HG02852 (cell line): ENCODE results near the gene ASTN2.

Experiments
- ATAC-seq: cut with Tn5 transposase; IDR thresholded peaks from one replicate; pipeline ENCODE4 v1.9.1; 2021; ENCODE audit warnings: mild to moderate bottlenecking, moderate library complexity; ENCODE audit not compliant: unreplicated experiment

ASTN2 gene

GRCh38 chr9:117306032-117306431 is 108.8 kb downstream of the ASTN2 start:
- ATAC-seq: no peak

- ATAC-seq: no peak
Observed at GRCh38 chr9:117305454-117305853, 109.4 kb downstream of the ASTN2 start.

- ATAC-seq: no peak
Observed at GRCh38 chr9:117304549-117304948, 110.3 kb downstream of the ASTN2 start.

- no peak for ATAC-seq
Observed at GRCh38 chr9:117303643-117304230, 111.1 kb downstream of the ASTN2 start.

GRCh38 chr9:117302487-117302886 is 112.4 kb downstream of the ASTN2 start:
- ATAC-seq: no peak

GRCh38 chr9:117300371-117301110 is 114.3 kb downstream of the ASTN2 start:
- no peak for ATAC-seq

- no peak for ATAC-seq
Observed at GRCh38 chr9:117296453-117296852, 118.4 kb downstream of the ASTN2 start.

- ATAC-seq: no peak
Observed at GRCh38 chr9:117293206-117294114, 121.4 kb downstream of the ASTN2 start.

- ATAC-seq: no peak
Observed at GRCh38 chr9:117290856-117291622, 123.8 kb downstream of the ASTN2 start.

GRCh38 chr9:117290306-117290840 is 124.5 kb downstream of the ASTN2 start:
- ATAC-seq: no peak

- no peak for ATAC-seq
Observed at GRCh38 chr9:117286245-117286644, 128.6 kb downstream of the ASTN2 start.

GRCh38 chr9:117284414-117284813 is 130.4 kb downstream of the ASTN2 start:
- ATAC-seq: no peak

- no peak for ATAC-seq
Observed at GRCh38 chr9:117282541-117282940, 132.3 kb downstream of the ASTN2 start.

GRCh38 chr9:117278471-117279035 is 136.3 kb downstream of the ASTN2 start:
- no peak for ATAC-seq

GRCh38 chr9:117278020-117278419 is 136.8 kb downstream of the ASTN2 start:
- ATAC-seq: no peak

GRCh38 chr9:117276444-117276843 is 138.4 kb downstream of the ASTN2 start:
- no peak for ATAC-seq

- ATAC-seq: no peak
Observed at GRCh38 chr9:117273612-117274011, 141.2 kb downstream of the ASTN2 start.

- no peak for ATAC-seq
Observed at GRCh38 chr9:117268847-117269446, 145.9 kb downstream of the ASTN2 start.

GRCh38 chr9:117266855-117267497 is 147.9 kb downstream of the ASTN2 start:
- ATAC-seq: no peak
